ENCODE measurements around the gene FBXO38. TPM values are rescaled to one million over a fixed set of nuclear protein-coding genes. Genes with fewer than 3 reads are reported as not detected.

FBXO38 gene
- total RNA-seq, 1 experiment from 2014 or later = 35.8 TPM

DNA sequence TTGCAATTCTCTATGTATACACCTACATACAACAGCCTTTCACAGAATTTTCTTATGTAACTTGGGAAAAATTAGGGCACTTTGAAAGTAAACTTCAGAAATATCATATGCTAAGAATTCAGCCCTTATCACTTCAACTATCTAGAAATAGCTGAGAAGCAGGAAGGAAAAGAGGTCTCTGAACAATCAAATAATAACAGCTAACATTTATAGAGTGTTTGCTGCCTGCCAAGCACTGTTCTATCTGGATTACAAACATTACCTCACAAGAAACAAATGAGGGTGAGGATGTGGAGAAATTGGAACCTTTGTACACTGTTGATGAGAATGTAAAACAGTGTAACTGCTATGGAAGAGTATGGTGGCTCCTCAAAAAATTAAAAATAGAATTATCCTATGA, 4.4 kb upstream of the FBXO38 start:
- peaks cover 12% of the 10 kb centered on the region for H3K4me1 Mint-ChIP-seq
- no peak for DNase-seq (ENCODE audit: low spot score)
- H3K9me3 Mint-ChIP-seq = peaks cover 15% of the 10 kb centered on the region
- no peak for ATAC-seq
- no peak overlapping the region for H3K4me3 Mint-ChIP-seq
- H3K27ac Mint-ChIP-seq = no peak overlapping the region
- ChIA-PET POLR2A (no interaction called here), CTCF (no interaction called here)
- H3K27me3 Mint-ChIP-seq (ENCODE audit: low read depth) = no peaks in the 10 kb centered on the region
- H3K36me3 Mint-ChIP-seq = peaks cover 17% of the 10 kb centered on the region
- TF ChIP-seq FOXP1 (CRISPR knock-in tag; IDR thresholded peaks at IDR 0.05; ENCODE audit: borderline replicate concordance) = no peak
- TF ChIP-seq ESRRA (CRISPR knock-in tag; IDR thresholded peaks at IDR 0.05; ENCODE audit: borderline replicate concordance) = no peak
- TF ChIP-seq, protein P1, sequence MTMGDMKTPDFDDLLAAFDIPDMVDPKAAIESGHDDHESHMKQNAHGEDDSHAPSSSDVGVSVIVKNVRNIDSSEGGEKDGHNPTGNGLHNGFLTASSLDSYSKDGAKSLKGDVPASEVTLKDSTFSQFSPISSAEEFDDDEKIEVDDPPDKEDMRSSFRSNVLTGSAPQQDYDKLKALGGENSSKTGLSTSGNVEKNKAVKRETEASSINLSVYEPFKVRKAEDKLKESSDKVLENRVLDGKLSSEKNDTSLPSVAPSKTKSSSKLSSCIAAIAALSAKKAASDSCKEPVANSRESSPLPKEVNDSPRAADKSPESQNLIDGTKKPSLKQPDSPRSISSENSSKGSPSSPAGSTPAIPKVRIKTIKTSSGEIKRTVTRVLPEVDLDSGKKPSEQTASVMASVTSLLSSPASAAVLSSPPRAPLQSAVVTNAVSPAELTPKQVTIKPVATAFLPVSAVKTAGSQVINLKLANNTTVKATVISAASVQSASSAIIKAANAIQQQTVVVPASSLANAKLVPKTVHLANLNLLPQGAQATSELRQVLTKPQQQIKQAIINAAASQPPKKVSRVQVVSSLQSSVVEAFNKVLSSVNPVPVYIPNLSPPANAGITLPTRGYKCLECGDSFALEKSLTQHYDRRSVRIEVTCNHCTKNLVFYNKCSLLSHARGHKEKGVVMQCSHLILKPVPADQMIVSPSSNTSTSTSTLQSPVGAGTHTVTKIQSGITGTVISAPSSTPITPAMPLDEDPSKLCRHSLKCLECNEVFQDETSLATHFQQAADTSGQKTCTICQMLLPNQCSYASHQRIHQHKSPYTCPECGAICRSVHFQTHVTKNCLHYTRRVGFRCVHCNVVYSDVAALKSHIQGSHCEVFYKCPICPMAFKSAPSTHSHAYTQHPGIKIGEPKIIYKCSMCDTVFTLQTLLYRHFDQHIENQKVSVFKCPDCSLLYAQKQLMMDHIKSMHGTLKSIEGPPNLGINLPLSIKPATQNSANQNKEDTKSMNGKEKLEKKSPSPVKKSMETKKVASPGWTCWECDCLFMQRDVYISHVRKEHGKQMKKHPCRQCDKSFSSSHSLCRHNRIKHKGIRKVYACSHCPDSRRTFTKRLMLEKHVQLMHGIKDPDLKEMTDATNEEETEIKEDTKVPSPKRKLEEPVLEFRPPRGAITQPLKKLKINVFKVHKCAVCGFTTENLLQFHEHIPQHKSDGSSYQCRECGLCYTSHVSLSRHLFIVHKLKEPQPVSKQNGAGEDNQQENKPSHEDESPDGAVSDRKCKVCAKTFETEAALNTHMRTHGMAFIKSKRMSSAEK (CRISPR knock-in tag; IDR thresholded peaks at IDR 0.05; ENCODE audit: borderline replicate concordance) = no peak
- TF ChIP-seq, protein P2, sequence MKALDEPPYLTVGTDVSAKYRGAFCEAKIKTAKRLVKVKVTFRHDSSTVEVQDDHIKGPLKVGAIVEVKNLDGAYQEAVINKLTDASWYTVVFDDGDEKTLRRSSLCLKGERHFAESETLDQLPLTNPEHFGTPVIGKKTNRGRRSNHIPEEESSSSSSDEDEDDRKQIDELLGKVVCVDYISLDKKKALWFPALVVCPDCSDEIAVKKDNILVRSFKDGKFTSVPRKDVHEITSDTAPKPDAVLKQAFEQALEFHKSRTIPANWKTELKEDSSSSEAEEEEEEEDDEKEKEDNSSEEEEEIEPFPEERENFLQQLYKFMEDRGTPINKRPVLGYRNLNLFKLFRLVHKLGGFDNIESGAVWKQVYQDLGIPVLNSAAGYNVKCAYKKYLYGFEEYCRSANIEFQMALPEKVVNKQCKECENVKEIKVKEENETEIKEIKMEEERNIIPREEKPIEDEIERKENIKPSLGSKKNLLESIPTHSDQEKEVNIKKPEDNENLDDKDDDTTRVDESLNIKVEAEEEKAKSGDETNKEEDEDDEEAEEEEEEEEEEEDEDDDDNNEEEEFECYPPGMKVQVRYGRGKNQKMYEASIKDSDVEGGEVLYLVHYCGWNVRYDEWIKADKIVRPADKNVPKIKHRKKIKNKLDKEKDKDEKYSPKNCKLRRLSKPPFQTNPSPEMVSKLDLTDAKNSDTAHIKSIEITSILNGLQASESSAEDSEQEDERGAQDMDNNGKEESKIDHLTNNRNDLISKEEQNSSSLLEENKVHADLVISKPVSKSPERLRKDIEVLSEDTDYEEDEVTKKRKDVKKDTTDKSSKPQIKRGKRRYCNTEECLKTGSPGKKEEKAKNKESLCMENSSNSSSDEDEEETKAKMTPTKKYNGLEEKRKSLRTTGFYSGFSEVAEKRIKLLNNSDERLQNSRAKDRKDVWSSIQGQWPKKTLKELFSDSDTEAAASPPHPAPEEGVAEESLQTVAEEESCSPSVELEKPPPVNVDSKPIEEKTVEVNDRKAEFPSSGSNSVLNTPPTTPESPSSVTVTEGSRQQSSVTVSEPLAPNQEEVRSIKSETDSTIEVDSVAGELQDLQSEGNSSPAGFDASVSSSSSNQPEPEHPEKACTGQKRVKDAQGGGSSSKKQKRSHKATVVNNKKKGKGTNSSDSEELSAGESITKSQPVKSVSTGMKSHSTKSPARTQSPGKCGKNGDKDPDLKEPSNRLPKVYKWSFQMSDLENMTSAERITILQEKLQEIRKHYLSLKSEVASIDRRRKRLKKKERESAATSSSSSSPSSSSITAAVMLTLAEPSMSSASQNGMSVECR (CRISPR knock-in tag; IDR thresholded peaks at IDR 0.05; ENCODE audit: borderline replicate concordance) = no peak
- TF ChIP-seq, protein P3, sequence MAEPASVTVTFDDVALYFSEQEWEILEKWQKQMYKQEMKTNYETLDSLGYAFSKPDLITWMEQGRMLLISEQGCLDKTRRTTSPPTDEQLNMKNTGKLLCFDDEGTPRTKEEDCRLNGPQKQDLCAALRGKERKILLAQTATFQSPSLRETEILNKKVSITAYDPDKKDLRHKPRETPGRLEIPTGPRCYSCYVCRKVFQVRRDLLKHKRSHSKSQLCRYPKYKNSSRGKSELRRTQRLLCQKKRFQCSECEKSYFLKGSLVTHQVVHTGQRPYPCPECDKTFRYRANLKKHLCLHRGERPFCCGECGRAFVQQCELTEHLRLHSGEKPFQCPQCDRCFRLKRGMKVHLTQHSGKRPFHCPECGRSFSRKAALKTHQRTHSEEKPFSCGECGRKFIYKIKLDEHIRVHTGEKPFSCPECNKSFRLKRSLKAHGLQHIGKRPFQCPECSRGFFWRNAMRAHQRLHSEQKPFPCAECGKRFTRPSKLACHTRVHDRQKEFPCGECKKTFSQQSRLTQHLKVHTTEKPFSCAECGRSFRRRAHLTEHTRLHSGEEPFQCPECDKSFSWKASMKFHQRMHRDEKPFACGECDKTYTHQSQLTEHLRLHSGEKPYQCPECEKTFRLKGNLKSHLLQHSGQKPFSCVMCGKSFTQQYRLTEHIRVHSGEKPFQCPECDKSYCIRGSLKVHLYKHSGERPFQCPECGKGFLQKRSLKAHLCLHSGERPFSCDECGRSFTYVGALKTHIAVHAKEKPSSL (CRISPR knock-in tag; conservative IDR thresholded peaks at IDR 0.05) = no peak
- TF ChIP-seq, protein P4, sequence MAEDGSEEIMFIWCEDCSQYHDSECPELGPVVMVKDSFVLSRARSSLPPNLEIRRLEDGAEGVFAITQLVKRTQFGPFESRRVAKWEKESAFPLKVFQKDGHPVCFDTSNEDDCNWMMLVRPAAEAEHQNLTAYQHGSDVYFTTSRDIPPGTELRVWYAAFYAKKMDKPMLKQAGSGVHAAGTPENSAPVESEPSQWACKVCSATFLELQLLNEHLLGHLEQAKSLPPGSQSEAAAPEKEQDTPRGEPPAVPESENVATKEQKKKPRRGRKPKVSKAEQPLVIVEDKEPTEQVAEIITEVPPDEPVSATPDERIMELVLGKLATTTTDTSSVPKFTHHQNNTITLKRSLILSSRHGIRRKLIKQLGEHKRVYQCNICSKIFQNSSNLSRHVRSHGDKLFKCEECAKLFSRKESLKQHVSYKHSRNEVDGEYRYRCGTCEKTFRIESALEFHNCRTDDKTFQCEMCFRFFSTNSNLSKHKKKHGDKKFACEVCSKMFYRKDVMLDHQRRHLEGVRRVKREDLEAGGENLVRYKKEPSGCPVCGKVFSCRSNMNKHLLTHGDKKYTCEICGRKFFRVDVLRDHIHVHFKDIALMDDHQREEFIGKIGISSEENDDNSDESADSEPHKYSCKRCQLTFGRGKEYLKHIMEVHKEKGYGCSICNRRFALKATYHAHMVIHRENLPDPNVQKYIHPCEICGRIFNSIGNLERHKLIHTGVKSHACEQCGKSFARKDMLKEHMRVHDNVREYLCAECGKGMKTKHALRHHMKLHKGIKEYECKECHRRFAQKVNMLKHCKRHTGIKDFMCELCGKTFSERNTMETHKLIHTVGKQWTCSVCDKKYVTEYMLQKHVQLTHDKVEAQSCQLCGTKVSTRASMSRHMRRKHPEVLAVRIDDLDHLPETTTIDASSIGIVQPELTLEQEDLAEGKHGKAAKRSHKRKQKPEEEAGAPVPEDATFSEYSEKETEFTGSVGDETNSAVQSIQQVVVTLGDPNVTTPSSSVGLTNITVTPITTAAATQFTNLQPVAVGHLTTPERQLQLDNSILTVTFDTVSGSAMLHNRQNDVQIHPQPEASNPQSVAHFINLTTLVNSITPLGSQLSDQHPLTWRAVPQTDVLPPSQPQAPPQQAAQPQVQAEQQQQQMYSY (CRISPR knock-in tag; IDR thresholded peaks at IDR 0.05) = no peak
- TF ChIP-seq, protein P5, sequence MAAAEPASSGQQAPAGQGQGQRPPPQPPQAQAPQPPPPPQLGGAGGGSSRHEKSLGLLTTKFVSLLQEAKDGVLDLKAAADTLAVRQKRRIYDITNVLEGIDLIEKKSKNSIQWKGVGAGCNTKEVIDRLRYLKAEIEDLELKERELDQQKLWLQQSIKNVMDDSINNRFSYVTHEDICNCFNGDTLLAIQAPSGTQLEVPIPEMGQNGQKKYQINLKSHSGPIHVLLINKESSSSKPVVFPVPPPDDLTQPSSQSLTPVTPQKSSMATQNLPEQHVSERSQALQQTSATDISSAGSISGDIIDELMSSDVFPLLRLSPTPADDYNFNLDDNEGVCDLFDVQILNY (CRISPR knock-in tag; IDR thresholded peaks at IDR 0.05) = no peak
- TF ChIP-seq, protein P6, sequence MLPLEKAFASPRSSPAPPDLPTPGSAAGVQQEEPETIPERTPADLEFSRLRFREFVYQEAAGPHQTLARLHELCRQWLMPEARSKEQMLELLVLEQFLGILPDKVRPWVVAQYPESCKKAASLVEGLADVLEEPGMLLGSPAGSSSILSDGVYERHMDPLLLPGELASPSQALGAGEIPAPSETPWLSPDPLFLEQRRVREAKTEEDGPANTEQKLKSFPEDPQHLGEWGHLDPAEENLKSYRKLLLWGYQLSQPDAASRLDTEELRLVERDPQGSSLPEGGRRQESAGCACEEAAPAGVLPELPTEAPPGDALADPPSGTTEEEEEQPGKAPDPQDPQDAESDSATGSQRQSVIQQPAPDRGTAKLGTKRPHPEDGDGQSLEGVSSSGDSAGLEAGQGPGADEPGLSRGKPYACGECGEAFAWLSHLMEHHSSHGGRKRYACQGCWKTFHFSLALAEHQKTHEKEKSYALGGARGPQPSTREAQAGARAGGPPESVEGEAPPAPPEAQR (CRISPR knock-in tag; IDR thresholded peaks at IDR 0.05) = no peak
- TF ChIP-seq, protein P7, sequence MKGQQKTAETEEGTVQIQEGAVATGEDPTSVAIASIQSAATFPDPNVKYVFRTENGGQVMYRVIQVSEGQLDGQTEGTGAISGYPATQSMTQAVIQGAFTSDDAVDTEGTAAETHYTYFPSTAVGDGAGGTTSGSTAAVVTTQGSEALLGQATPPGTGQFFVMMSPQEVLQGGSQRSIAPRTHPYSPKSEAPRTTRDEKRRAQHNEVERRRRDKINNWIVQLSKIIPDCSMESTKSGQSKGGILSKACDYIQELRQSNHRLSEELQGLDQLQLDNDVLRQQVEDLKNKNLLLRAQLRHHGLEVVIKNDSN (CRISPR knock-in tag; IDR thresholded peaks at IDR 0.05) = no peak
- TF ChIP-seq ELF4 (CRISPR knock-in tag; IDR thresholded peaks at IDR 0.05; ENCODE audit: low read depth) = no peak
- TF ChIP-seq NR2C2 (CRISPR knock-in tag; IDR thresholded peaks at IDR 0.05) = no peak
- no peak for TF ChIP-seq ZNF416 (CRISPR knock-in tag; IDR thresholded peaks at IDR 0.05)
- no peak for TF ChIP-seq TP53 (CRISPR knock-in tag; IDR thresholded peaks at IDR 0.05)
- no peak for TF ChIP-seq ATF1 (CRISPR knock-in tag; IDR thresholded peaks at IDR 0.05)
- TF ChIP-seq, protein P8, sequence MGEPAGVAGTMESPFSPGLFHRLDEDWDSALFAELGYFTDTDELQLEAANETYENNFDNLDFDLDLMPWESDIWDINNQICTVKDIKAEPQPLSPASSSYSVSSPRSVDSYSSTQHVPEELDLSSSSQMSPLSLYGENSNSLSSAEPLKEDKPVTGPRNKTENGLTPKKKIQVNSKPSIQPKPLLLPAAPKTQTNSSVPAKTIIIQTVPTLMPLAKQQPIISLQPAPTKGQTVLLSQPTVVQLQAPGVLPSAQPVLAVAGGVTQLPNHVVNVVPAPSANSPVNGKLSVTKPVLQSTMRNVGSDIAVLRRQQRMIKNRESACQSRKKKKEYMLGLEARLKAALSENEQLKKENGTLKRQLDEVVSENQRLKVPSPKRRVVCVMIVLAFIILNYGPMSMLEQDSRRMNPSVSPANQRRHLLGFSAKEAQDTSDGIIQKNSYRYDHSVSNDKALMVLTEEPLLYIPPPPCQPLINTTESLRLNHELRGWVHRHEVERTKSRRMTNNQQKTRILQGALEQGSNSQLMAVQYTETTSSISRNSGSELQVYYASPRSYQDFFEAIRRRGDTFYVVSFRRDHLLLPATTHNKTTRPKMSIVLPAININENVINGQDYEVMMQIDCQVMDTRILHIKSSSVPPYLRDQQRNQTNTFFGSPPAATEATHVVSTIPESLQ (CRISPR knock-in tag; IDR thresholded peaks at IDR 0.05) = no peak
- TF ChIP-seq ZNF263 (CRISPR knock-in tag; IDR thresholded peaks at IDR 0.05; ENCODE audit: low read depth) = no peak
